HG03354 (cell line): ENCODE data around the gene GAK.
"Not testable (repeated sequence)": the region's sequence is repeated elsewhere in the genome, so short reads cannot be mapped to it uniquely, and the experiment has no call there.

Experiments used
- ATAC-seq: cut with Tn5 transposase; IDR thresholded peaks from one replicate; pipeline ENCODE4 v1.9.1; 2021; ENCODE audit warnings: mild to moderate bottlenecking; ENCODE audit not compliant: unreplicated experiment, poor library complexity, severe bottlenecking

Gene GAK

DNA sequence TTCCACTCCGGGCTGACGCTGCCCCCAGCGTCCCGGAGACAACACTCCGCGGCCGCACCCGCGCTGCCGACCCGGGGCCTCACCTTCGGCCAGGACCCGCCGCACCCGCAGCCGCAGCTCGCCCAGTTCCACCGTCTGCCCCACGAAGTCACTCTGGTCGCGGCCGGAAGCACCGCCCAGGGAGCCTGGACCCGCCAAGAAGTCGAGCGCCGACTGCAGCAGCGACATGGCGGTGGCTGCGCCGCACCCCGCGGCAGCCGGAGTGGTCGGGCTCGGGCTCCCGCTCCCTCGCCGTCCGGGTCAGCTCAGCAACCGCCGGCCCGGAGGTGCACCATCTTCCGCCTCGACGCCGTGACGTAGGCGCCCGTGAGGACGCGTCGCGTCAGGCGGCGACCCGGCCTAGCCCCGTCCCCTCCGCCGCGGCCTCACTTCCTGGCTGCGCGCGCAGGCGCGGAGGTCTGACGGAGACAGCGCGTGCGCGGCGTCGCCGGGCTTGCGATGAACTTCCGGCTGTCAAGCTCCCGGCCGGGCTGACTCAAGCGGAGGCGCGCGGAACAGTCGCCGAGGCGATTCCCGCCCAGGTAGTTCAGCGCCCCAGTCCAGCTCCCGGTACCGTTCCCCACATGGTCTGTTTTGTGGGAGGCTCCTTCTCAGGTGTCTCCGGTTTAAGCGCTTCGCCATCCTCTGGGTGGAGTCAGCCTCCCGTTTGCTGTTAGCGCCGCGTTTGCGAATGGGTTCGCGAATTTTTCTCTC, at the start of gene GAK, which contains the start of gene TMEM175:
Gene GAK (minus strand): TSS at position 357 of the 753 bp plus-strand sequence. CDS start 129 bp downstream, at position 228.
Gene TMEM175 (plus strand): TSS at position 501 of the 753 bp plus-strand sequence. CDS start 15,280 bp downstream, outside the sequence.
- peak; percentile 92 for ATAC-seq

DNA sequence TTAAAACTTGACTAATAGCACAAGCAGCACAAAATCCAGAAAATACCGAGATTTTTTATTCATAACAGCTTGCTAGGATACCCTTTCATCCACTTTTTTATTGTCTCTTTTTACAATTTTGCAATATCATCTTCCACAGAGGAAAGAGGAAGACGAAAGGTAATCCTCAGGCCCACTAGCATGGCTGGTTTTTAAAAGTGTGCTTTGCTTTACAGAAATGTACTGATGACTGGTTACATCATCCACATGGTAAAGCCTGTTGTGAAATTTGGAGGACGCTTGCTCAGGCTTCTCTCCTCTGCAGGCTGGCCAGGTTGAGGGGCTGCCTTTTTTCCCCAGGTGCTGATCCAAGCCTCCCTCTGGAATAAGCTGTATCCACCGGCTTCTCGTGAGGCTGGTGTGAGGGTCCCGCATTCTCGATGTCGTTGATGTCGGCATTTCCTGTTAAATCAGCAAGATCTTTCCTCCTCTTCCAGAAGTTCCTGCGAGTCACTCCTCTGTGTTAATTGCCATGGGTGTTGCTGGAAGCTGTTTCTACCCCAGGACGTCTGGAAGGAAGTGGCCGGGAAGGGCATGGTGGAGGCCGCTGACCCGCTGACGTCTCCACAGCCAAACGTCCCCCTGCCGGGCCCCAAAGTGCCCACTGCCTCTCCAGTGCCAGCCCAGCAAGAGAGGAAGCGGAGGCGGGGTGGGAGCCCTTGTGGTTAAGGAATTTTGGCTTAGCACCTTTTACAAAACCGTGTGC, 47.0 kb upstream of the GAK start:
- ATAC-seq = no peak

DNA sequence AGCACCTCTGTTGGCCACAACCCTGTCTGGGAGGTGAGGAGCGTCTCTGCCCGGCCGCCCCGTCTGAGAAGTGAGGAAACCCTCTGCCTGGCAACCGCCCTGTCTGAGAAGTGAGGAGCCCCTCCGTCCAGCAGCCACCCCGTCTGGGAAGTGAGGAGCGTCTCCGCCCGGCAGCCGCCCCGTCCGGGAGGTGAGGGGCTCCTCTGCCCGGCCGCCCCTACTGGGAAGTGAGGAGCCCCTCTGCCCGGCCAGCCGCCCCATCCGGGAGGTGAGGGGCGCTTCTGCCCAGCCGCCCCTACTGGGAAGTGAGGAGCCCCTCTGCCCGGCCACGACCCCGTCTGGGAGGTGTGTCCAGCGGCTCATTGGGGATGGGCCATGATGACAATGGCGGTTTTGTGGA, 43.9 kb upstream of the GAK start:
- not testable (repeated sequence) for ATAC-seq

DNA sequence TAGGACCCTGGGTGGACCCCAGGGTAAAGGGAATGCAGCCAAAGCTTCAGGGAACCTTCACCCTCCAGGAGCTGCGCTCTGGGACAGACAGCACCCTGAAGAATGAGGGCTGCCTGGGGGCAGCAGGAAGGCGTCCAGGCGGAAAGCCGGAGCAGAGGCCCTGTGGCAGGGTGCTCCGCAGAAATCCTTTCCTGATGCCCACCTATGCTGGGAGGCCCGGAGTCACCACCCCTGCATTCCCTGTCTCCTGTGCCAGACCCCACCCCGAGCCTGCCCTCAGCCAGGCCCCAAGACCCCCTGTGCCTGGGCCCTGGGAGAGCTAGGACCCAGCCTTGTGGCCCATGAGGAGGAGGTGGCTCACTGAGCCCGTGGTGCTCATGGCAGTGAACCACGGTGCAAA, 42.6 kb upstream of the GAK start:
- ATAC-seq = no peak

DNA sequence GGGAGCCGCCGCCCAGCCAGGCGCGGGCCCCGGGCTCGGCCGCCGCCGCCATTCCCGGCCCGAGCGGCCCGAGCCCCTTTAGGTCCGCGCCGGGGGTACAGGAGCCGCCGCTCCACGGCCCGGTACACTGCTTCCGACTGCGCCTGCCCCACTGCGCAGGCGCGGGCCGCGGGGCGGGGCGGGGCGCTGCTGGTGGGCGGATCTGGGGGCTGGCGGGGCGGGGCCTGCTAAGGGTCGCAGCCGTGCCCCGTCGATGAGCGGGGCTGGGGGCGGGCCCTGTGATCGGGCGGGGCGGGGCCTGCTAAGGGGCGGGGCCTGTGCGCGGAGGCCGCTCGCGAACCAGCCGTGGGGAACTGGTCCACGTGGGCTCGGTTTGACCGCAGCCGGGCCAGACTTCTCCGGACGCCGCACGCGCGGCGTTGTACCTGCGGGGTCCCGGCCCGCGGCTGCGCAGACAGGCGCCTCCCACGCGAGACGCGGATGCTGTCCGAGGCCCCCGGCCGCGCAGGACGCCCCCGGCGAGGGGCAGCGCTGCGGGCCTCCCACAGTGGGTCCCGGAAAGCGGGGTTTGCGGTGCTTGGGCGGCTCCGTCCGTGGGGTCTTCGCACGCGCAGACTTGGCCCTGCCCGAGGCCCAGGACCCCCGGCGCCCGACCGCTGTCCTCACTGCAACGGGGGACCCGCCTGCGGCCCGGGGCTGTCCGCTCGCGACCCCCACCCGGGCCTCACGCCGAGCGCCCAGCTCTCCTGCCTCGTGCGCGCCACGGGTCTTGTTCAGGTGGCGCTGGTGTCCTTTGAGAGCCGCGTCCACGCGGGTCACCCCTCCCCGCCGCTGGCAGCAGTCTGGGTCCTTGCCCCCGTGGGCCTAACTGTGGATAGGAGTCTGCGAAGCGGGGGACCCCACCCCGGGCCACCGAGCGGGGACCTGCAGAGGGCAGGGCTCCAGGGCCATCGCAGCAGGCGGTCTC, 41.6 kb upstream of the GAK start, which contains the start of gene DGKQ:
Gene DGKQ (minus strand): TSS at position 139 of the 967 bp plus-strand sequence. CDS start 87 bp downstream, at position 52.
- peak; percentile 74 for ATAC-seq

DNA sequence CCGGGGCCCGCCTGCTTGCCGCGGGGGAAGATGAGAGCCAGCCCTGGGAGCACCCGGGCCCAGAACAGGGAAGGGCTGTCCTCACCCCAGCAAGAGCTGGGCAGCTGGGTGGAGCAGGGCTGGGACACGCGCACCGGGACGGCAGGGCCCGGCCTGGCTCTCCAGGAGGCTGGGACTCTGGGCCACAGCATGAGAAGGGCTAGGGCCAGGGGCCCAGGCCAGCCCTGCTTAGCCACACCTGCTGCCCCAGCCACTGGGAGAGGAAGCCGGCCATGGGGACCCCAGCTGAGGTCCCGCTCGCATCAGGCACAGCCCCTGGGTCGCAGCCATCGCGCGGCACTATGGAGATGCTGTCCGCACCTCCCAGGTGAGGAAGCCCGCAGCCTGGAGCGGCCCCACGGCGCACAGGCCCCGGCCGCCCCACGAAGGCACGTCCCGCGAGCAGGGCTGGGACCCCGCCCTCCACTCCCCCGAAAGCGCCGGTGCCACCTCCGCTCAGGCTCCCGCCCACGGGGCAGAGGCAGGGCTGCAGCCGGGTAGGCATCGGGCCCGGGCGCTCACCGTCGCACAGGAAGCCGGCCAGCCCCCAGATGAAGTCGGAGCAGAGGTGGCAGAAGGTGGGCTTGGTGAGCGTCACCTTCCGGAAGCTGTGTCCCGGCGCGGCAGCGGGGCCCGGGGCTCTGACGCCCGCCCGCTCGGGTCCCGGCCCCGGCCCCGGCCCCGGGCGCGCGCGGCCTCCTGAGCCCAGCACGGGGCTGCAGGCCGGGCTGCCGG, 40.7 kb upstream of the GAK start:
- peak; percentile 50 for ATAC-seq

DNA sequence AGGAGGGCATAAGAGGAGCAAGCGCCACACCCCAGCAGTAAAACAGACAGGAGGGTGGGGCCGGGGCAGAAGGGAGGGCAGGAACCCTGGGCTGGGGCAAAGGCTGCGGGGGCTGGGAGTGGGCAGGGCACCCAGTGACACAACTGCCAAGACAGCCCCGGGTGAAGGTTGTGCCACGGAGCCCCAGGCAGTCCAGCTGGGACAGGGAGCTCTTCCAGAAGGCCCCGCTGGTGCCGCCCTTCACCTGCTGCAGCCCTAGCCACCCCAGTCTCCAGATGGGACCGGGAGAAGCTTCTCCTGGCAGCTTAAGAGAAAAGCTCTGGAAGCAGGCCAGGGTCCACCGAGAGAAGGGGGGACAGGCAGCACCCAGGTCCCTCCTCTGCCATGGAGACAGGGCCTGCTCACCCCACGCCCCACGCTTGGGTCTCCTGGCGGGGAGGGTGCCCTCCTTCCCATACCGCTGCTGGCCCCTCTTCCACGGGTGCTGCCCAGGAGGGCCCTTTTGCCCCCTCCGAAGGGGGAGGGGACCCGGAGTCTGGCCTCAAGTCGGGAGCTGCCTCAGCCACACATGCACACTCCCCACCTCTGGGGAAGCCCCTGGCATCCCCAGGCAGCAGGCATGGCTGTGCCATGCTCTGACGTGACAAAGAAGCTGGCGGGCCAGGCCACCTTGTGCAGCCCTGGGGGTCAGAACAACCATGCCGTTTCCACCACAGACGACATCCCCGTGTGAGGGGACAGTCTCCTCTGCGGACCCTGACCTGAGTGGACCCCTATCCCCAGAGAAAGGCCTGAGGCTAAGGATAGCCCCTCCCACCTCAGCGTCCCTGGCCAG, 39.8 kb upstream of the GAK start:
- no peak for ATAC-seq

DNA sequence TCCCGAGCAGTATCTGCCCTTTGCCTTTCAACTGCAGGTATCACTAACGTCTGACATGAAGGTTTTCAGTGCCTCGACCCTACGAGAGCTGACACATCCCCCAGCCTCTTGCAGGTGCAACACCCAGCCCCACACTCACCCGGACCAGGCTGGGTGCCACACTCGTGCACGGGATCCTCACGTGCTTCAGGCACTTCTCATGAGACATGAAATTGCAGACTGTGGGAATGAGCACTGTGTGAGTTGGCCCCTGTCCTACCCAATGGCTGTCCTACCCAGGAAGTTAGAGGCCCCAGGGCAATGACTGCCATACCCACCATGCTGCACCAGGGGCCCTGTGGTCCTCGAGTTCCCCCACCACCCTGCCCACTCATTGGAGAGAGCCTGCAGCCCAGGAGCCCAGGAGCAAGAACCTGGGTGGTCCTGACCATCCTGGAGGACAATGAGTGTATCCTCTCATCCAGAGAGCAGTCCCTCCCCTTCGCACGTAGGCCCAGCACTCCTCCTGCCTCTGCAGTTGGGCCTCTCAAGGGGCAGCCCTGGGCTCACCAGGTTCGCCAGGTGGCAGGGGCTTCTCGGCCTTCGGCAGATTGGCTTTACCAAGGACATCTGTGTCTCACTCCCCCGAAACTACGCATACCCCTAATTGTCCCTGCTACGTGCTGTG, 38.9 kb upstream of the GAK start:
- ATAC-seq = no peak

DNA sequence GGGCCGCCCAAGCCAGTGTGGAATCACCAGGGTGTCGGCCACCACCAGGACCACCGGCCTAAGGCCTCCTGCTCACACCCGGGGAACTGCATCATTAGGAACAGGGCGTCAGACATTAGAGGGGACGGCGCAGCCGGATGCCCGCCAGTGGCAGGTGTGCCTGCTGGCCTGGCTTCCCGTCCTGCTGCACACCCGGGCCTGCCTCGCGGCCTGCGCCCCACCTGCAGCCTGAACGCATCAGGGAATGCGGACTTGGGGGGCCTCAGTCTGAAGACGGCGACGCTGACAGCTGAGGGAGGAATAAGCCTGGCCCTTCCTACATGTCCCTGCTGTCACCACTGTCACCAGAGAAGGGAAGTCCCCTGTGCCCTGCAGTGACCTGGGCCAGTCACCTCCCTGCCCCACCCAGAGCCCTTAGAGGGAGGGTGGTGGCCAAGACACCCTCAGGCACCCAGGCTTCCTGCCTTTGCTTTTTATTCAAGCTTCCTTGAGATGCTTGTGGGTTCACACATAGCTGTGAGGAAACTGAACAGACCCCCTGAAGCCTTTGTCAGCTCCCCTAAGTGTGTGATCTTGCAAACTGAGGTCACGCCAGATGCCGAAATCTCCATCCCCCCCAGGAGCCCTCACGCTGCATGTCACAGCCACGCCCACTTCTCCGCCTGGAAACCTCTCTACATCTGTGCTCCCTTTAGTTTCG, 38.1 kb upstream of the GAK start:
- no peak for ATAC-seq

DNA sequence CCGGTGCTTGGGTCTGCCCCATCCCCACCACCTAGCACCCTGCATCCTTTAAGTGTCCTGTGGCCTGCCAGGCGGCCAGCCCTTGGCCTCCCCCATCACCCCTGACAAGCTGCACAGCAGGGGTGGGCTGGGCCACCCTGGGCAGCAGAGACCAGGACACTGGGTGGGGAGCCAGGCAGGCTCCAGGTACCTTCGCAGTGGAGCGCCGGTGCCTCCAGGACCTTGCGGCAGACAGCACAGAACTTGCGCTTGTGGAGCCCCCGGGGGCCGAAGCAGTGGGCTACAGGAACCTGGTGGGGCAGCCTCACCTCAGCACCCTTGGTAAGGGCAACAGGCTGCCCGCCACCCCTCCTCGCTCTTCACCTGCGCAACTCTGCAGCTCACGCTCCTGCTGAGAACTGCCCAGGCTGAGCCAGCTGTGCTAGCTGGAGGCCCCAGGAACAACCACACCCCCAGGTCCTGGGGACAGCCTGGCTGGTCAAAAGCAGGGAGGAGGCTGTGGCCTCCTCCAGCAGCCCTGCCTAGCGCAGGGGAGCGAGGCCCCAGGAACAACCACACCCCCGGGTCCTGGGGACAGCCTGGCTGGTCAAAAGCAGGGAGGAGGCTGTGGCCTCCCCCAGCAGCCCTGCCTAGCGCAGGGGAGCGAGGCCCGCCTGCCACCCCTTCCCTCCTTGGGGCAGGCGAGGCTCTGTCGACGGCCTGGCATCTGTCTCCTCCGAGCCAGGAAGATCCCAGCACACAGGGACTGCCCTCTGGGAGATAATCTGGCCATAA, 36.7 kb upstream of the GAK start:
- no peak for ATAC-seq

DNA sequence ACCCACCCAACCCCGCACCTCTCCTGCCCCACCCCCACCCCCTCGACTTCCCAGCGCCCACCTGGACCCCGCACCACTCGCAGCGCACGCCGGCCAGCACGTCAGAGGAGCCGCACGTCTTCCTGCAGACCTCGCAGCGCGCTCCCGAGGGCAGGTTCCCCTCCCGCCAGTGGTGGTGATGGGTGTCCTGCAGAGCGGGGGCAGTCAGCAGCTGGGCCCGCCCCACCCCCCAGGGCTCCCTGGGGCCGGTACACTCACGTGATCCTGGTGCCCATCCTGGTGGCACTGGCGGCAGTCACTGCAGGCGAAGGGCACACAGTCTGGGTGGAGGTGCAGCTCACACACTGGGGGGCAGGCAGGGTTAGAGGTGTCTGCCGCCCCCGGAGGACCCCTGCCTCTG, 36.1 kb upstream of the GAK start:
- no peak for ATAC-seq

DNA sequence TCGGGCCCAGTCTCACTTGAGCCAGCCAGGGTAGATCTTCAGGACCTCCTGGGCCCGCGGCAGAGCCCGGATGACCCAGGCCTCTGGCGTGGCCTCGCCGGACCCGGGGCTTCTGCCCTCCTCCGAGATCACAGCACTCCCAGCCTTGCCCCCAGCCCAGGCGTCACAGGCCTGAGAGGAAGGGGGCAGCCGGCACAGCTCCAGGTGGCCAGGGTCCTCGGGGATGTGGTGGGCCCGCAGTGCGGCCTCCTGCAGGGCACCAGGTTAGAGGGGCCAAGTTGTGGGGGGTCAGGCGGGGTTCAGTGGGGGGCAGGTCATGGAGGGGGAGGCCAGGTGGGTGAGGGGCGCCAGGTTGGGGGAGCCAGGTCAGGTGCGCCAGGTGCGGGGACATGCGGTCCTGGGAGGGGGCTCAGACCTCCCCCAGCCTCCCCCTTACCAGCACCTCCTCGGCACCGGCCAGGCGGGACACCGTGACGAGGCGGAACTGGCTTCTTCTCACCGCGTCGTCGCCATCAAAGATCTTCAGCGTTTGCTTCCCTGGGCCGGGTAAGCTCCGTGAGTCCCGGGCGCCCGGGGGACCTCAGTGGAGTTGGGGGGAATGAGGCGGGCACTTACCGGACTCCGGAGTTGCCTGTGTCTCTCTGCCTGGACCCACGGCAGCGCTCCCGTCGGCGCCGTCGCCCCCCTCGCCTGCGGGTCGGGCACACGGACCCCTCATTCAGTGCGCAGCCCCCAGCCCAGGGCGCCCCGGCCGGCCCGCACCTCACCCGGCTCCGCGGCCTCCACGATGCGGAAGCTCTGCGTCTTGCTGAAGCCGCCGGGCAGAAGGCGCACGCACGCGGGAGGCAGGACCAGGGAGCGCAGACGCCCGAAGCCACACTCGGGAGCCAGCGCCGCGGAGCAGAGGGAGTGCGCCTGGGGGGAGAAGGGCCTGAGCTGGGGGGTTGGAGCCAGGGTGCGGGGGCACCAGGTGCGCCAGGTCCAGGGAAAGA, 35.3 kb upstream of the GAK start:
- no peak for ATAC-seq

DNA sequence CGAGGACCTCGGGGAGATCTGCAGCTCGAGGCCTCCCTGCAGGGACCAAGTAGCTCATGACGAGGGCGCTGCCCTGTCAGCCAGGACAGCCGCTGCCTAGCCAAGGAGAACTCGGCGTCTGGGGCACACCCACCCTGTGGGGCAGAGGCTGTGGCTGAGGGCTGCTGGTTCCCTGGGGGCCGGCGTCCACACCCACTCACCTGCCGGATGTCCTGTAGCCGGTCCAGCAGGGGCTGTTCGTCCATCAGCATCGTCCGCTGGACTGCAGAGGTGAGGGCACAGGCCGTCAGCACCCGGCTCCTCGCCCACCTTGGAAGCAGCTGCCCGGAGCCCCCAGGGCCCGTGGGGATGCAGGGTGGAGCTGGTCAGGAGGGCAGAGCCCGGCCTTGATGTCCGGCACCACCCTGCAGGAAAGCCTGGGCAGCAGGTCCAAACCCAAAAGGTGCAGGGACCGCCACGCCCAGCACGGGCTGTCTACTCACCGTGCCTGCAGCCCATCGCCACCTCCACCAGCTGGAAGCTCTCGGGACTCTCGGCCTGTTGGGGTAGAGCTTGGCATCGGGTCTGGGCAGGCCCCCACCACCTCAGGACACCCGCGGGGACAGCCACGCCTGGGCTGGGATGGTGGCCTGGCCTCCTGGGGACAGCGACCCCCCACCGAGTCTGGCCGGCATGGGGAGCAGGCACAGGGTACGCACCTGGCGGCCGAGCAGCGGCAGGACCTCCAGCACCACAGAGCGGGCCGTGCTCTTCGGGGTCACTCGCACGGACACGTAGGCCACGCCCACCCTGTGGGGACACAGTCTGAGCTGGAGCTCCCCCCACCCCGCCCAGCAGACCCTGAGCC, 34.4 kb upstream of the GAK start:
- no peak for ATAC-seq

DNA sequence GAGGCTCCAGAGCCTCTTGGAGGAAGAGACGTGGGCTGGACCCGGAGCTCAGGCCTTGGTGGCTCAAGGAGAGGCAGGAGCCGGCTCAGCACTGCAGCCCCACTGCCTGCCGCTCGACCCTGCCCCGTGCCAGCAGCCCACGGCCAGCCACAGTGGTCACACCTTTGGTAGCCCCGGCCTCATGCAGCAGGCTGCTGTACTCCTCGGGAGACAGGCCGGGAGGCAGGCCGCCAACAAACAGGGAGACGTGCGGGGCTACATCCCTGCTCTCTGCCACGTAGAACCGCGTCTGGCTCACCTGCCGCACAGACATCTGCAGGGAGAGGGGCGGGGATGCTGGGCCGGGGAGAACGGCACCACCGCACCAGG, 33.6 kb upstream of the GAK start:
- no peak for ATAC-seq
